ENCODE results near the gene MYO9B.
"Not testable (repeated sequence)": the region's sequence is repeated elsewhere in the genome, so short reads cannot be mapped to it uniquely, and the experiment has no call there.

The MYO9B gene

DNA sequence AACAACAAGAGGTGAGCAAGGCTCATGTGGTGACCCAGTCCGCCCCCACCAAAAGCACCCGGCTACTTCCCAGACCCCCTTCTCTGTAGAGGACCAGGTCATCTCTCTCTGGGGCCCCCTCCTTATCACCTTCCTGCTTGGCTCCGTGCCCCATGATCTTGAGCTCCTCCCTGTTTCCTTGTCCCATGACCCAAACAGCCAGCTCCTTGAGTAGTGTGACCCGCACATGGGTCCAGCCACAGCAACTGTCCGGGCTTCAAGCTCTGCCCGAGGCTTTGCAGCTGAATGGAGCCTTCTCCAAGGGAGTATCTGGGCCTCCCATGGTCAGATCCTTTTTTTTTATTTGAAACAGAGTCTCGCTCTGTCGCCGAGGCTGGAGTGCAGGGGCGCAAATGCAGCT lies 61.8 kb downstream of the MYO9B start:
- Histone ChIP-seq H3K9me3 (ENCODE audit: low read length) (peaks cover 3% of the 10 kb centered on the region), H2AFZ (ENCODE audit: low read depth, low read length) (no peak overlapping the region)

DNA sequence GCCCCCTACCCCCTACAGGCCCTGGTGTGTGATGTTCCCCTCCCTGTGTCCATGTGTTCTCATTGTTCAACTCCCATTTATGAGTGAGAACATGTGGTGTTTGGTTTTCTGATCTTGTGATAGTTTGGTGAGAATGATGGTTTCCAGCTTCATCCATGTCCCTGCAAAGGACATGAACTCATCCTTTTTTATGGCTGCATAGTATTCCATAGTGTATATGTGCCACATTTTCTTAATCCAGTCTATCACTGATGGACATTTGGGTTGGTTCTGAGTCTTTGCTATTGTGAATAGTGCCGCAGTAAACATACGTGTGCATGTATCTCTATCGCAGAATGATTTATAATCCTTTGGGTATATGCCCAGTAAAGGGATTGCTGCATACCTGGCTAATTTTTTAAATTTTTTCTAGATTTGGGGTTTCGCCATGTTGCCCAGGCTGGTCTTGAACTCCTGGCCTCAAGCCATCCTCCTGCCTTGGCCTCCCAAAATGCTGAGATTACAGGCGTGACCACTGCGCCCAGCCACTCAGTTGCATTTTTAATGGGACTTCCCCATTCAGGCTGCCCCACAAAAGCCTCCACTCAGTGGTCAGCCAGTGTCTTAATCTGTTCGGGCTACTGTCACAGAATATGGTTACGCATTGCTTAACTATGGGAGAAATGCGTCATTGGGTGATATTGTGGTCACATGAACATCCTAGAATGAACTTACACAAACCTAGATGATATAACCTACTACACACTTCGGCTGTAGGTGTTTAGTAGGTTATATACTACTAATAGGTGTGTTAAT lies 62.7 kb downstream of the MYO9B start:
- H3K9me3 ChIP-seq (ENCODE audit: low read length); H3K4me3 ChIP-seq (ENCODE audit: low read length); H2AFZ ChIP-seq (ENCODE audit: low read depth, low read length); H3K27me3 ChIP-seq (ENCODE audit: insufficient read depth, low read length); H3K36me3 ChIP-seq (ENCODE audit: insufficient read depth, low read length): not testable (repeated sequence)
- peaks cover 19% of the 10 kb centered on the region for H3K4me1 ChIP-seq (ENCODE audit: insufficient read depth, low read length)

More for the DNA sequence above, 61.8 kb downstream of the MYO9B start:
- Histone ChIP-seq H3K4me3 (ENCODE audit: low read length) (no peak overlapping the region), H3K4me1 (ENCODE audit: insufficient read depth, low read length) (peaks cover 19% of the 10 kb centered on the region), H3K27me3 (ENCODE audit: insufficient read depth, low read length) (no peaks in the 10 kb centered on the region), H3K36me3 (ENCODE audit: insufficient read depth, low read length) (no peaks in the 10 kb centered on the region)

DNA sequence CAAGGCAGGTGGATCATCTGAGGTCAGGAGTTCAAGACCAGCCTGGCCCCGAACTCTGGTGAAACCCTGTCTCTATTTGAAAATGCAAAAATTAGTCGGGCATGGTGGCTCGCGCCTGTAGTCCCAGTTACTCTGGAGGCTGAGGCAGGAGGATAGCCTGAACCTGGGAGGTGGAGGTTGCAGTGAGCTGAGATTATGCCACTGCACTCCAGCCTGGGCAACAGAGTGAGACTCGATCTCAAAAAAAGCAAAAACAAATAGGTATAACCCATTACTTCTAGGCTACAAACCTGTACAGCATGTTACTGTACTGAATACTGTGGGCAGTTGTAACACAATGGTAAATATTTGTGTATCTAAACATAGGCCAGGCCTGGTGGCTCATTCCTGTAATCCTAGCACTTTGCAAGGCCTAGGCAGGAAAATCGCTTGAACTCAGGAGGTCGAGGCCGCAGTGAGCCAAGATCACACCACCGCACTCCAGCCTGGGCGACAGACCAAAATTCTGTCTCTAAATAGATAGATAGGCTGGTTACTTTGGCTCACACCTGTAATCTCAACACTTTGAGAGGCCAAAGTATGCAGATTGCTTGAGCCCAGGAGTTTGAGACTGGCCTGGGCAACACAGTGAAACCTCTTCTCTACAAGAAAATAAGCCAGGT lies 63.5 kb downstream of the MYO9B start:
- Histone ChIP-seq H3K4me3 (ENCODE audit: low read length) (no peak overlapping the region), H3K9me3 (ENCODE audit: low read length) (peaks cover 3% of the 10 kb centered on the region), H3K36me3 (ENCODE audit: insufficient read depth, low read length) (peaks cover 3% of the 10 kb centered on the region), H3K4me1 (ENCODE audit: insufficient read depth, low read length) (peaks cover 19% of the 10 kb centered on the region), H3K27me3 (ENCODE audit: insufficient read depth, low read length) (no peaks in the 10 kb centered on the region), H2AFZ (ENCODE audit: low read depth, low read length) (no peak overlapping the region)

DNA sequence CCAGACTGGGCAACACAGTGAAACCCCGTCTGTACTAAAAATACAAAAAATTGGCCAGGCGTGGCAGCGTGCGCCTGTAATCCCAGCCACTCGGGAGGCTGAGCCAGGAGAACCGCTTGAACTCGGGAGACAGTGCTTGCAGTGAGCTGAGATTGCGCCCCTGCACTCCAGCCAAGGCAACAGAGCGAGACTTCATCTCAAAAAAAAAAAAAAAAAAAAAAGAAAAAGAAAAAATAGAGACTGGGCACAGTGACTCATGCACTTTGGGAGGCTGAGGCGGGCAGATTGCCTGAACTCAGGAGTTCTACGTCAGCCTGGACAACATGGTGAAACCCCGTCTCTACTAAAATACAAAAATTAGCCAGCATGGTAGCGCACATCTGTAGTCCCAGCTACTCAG lies 69.2 kb downstream of the MYO9B start:
- H2AFZ ChIP-seq (ENCODE audit: low read depth, low read length); H3K4me3 ChIP-seq (ENCODE audit: low read length): not testable (repeated sequence)

DNA sequence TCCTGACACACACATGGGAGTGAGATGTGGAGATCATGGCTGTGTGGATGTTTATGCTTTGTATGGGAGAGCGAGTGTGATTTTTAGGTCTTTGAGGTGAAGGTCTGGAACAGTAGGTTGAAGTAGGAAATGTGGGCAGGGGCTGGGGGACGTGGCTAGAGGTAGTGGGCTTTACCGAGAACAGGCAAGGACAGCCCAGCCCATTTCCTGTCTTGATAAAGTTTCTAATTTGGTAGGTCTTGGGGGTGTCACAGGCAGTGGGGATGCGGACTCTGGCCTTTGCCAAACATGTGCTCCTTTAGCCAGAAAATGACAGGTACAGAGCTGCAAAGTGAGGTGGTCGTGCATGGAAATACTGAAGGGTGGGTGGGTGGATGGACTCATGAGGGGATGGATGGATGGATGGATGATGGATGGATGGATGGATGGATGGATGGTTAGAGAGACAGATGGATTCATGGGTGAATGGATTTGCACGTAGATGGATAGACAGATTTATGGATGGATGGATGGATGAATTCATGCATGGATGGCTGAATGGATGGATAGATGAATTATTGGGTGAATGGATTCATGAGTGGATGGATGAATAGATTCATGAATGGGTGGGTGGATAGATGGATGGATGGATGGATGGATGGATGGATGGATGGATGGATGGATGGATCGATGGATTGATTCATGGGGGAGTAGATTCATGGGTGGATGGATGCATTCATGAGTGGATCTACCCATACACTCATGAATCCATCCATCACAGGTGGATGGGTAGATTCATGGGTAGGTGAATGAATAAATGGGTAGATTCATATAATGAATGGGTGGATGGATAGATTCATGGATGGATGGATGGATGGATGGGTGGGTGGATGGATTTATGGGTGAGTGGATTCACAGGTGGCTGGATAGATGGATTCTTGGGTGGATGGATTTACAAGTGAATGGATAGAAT lies 70.2 kb downstream of the MYO9B start:
- H3K36me3 ChIP-seq (ENCODE audit: insufficient read depth, low read length): peaks cover 31% of the 10 kb centered on the region
- H3K4me1 ChIP-seq (ENCODE audit: insufficient read depth, low read length): no peaks in the 10 kb centered on the region
- H2AFZ ChIP-seq (ENCODE audit: low read depth, low read length): no peak overlapping the region
- no peaks in the 10 kb centered on the region for H3K27me3 ChIP-seq (ENCODE audit: insufficient read depth, low read length)
- peaks cover 6% of the 10 kb centered on the region for H3K9me3 ChIP-seq (ENCODE audit: low read length)
- no peak overlapping the region for H3K4me3 ChIP-seq (ENCODE audit: low read length)

More for the DNA sequence above, 69.2 kb downstream of the MYO9B start:
- H3K36me3 ChIP-seq (ENCODE audit: insufficient read depth, low read length): peaks cover 28% of the 10 kb centered on the region
- not testable (repeated sequence) for H3K9me3 ChIP-seq (ENCODE audit: low read length); H3K4me1 ChIP-seq (ENCODE audit: insufficient read depth, low read length); H3K27me3 ChIP-seq (ENCODE audit: insufficient read depth, low read length)

DNA sequence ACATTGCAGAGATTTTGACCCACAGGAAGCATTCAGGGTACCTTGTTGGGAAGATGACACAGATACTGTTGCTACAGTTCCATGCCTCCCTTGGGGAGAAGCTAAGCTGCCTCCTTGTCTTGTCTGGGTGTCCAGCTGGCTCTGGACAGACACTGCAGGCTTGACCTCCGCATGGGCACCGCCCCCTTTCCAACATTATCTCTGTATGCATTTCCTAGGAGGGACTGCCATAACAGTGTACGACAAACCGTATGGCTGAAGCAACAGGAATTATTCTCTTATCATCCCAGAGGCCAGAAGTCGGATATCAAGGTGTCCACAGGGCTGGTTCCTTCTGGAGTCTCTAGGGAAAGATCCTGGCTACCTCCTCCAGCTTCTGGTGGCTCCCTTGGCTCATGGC lies 72.6 kb downstream of the MYO9B start:
- peaks cover 6% of the 10 kb centered on the region for H3K9me3 ChIP-seq (ENCODE audit: low read length)
- H3K27me3 ChIP-seq (ENCODE audit: insufficient read depth, low read length): no peaks in the 10 kb centered on the region
- H3K4me1 ChIP-seq (ENCODE audit: insufficient read depth, low read length): no peaks in the 10 kb centered on the region
- H3K36me3 ChIP-seq (ENCODE audit: insufficient read depth, low read length): peaks cover 43% of the 10 kb centered on the region
- no peak overlapping the region for H2AFZ ChIP-seq (ENCODE audit: low read depth, low read length)
- H3K4me3 ChIP-seq (ENCODE audit: low read length): no peak overlapping the region

DNA sequence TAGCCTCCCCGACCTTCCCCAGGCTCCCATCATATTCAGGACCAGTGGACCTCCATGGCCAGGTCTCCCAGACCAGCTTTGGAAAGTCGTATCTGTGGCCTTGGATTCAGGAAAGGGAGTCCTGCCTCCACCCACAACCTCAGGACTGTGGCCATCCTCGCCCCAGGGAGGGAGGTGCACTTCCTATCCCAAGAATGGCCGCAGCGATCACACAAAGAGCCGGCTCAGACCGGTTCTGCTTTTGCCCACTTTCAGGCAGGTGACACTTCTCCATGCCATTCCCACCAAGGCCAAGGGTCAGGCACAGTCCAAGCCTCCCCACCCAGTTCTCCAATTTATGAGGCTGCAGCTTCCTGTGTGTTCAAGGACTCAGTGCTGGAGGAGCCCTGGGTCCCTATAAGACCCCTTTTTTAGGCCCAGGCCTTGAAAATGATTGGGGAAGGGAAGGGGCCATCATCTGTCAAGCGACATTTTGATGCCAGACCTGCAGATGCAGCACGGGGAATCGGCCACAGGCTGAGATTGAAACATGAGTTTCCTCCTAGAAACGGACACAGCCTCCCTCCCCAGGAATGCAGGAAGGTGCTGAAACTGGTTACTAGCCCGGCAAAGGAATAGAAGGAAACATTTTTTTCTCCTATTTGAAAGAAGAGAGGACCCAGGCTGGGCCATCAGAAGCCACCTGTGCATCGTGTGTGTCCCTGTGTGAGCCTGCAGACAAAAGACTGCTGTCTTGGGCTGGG lies 74.0 kb downstream of the MYO9B start:
- Histone ChIP-seq H3K4me3 (ENCODE audit: low read length) (no peak overlapping the region), H3K36me3 (ENCODE audit: insufficient read depth, low read length) (peaks cover 50% of the 10 kb centered on the region), H2AFZ (ENCODE audit: low read depth, low read length) (no peak overlapping the region), H3K4me1 (ENCODE audit: insufficient read depth, low read length) (no peaks in the 10 kb centered on the region), H3K9me3 (ENCODE audit: low read length) (peaks cover 6% of the 10 kb centered on the region), H3K27me3 (ENCODE audit: insufficient read depth, low read length) (no peaks in the 10 kb centered on the region)

DNA sequence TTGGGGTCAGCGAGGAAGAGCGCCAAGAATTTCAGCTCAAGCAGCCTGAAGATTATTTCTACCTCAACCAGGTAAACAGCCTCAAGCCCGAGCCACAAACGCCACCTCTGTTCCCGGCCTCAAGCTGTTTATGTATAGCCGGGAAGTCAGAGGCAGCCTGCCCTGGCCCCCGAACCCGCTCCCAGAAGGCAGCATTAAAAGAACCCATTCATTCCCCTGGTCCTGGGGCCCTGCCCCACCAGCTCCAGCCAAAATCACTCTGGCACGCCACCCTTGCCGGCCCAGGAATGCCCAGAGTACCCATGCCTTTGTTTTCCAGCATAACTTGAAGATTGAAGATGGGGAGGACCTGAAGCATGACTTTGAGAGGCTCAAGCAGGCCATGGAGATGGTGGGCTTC lies 78.4 kb downstream of the MYO9B start:
- no peaks in the 10 kb centered on the region for H3K27me3 ChIP-seq (ENCODE audit: insufficient read depth, low read length)
- no peak overlapping the region for H3K4me3 ChIP-seq (ENCODE audit: low read length)
- H2AFZ ChIP-seq (ENCODE audit: low read depth, low read length): no peak overlapping the region
- no peaks in the 10 kb centered on the region for H3K4me1 ChIP-seq (ENCODE audit: insufficient read depth, low read length)
- H3K9me3 ChIP-seq (ENCODE audit: low read length): no peaks in the 10 kb centered on the region
- peaks cover 60% of the 10 kb centered on the region for H3K36me3 ChIP-seq (ENCODE audit: insufficient read depth, low read length)

DNA sequence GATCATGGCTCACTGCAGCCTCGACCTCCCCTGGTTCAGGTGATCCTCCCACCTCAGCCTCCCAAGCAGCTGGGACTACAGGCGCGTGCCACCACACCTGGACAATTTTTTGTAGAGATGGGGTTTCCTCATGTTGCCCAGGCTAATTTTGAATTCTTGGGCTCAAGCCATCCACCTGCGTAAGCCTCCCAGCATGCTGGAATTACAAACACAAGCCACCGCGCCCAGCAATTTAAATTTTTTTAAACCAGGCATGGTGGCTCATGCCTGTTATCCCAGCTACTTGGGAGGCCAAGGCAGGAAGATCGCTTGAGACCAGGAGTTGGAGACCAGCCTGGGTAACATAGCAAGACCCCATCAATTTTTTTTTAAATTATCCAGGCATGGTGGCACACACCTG lies 79.7 kb downstream of the MYO9B start:
- Histone ChIP-seq H3K9me3 (ENCODE audit: low read length) (no peaks in the 10 kb centered on the region), H3K27me3 (ENCODE audit: insufficient read depth, low read length) (no peaks in the 10 kb centered on the region), H3K4me1 (ENCODE audit: insufficient read depth, low read length) (no peaks in the 10 kb centered on the region), H3K4me3 (ENCODE audit: low read length) (no peak overlapping the region), H3K36me3 (ENCODE audit: insufficient read depth, low read length) (peaks cover 65% of the 10 kb centered on the region), H2AFZ (ENCODE audit: low read depth, low read length) (no peak overlapping the region)

DNA sequence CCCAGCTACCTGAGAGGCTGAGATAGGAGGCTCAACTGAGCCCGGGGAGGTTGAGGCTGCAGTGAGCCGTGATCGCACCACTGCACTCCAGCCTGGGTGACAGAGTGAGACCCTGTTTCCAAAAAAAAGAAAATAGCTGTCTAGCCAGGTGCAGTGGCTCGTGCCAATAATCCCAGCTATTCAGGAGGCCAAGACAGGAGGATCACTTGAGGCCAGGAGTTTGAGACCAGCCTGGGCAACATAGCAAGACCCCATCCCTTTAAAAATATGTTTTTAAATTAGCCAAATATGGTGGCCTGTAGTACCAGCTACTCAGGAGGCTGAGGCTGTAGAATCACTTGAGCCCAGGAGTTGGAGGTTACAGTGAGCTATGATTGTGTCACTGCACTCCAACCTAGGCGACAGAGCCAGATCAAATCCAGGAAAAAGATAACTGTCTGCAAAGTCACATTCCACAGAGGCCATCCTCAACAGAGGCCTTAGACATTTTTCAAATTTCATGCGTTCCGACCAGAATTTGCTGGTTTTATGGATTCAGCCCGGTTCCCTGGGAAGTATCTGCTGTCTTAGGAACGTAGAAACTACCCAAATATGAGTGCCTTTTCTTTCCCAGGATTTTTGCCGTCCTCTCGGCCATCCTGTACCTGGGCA lies 80.8 kb downstream of the MYO9B start:
- Histone ChIP-seq H3K9me3 (ENCODE audit: low read length) (no peaks in the 10 kb centered on the region), H2AFZ (ENCODE audit: low read depth, low read length) (no peak overlapping the region), H3K27me3 (ENCODE audit: insufficient read depth, low read length) (no peaks in the 10 kb centered on the region), H3K4me1 (ENCODE audit: insufficient read depth, low read length) (no peaks in the 10 kb centered on the region), H3K36me3 (ENCODE audit: insufficient read depth, low read length) (peaks cover 62% of the 10 kb centered on the region), H3K4me3 (ENCODE audit: low read length) (no peak overlapping the region)

DNA sequence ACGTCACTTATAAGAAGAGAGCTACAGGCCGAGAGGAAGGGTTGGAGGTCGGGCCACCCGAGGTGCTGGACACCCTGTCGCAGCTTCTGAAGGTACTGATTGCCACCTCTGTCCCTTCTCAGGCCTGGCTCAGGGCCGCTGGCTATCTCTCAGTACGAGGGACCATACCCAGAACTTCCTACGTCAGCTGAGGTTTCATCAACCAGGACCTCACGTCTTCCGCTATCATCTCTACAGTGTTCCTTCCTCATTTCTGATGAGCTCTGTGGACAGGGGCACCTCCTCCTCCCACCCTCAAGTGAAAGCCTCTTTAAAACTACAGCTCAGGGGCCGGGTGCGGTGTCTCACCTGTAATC lies 81.3 kb downstream of the MYO9B start:
- H3K36me3 ChIP-seq (ENCODE audit: insufficient read depth, low read length): peaks cover 59% of the 10 kb centered on the region
- H3K27me3 ChIP-seq (ENCODE audit: insufficient read depth, low read length): no peaks in the 10 kb centered on the region
- no peak overlapping the region for H2AFZ ChIP-seq (ENCODE audit: low read depth, low read length)
- no peaks in the 10 kb centered on the region for H3K4me1 ChIP-seq (ENCODE audit: insufficient read depth, low read length)
- no peak overlapping the region for H3K4me3 ChIP-seq (ENCODE audit: low read length)
- no peaks in the 10 kb centered on the region for H3K9me3 ChIP-seq (ENCODE audit: low read length)

DNA sequence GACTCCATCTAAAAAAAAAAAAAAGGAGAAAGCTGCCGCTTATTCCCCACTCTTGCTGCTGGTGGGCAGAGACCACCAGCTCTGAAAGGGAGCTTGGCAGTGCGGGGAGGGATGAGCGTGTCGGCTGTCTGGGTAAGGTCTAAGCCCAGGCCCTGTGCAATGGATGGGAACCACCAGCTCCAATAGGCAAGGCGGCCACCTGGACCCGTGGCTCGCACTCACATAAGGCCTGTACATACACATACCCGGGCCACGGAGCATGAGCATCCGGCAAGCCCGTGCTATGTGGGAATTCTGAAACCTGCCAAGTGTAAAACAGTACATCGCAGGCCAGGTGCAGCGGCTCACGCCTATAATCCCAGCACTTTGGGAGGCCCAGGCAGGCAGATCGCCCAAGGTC lies 83.0 kb downstream of the MYO9B start:
- peaks cover 68% of the 10 kb centered on the region for H3K36me3 ChIP-seq (ENCODE audit: insufficient read depth, low read length)

More for the DNA sequence above, 83.0 kb downstream of the MYO9B start:
- peaks cover 12% of the 10 kb centered on the region for H3K9me3 ChIP-seq (ENCODE audit: low read length)
- H3K4me1 ChIP-seq (ENCODE audit: insufficient read depth, low read length): no peaks in the 10 kb centered on the region
- H2AFZ ChIP-seq (ENCODE audit: low read depth, low read length): no peak overlapping the region
- H3K4me3 ChIP-seq (ENCODE audit: low read length): no peak overlapping the region
- H3K27me3 ChIP-seq (ENCODE audit: insufficient read depth, low read length): no peaks in the 10 kb centered on the region
